ACHN (cell line): ENCODE data around the gene CD40.
A peak's percentile ranks its signal among the peaks of the same experiment; 100 is the strongest.

Experiments used
- DNase-seq: peaks from one replicate; pipeline ENCODE4 v3.0.0-alpha.2; 2015
- in situ Hi-C: cut with HindIII; loops from 2 replicates; pipeline ENCODE4 v1.10.0; 2017; ENCODE audit warnings: low sequenced_read_pairs, low pct_ligation_motif_present, low pct_unique_long_range_greater_than_20kb

CD40 gene

GRCh38 chr20:46134716-46135115 is 16.6 kb downstream of the CD40 start:
- in situ Hi-C loops, result no loop called here
- no peak for DNase-seq

GRCh38 chr20:46135856-46136633 is 17.9 kb downstream of the CD40 start:
- in situ Hi-C loops, result no loop called here
- no peak for DNase-seq

- DNase-seq, result no peak
- in situ Hi-C loops, result no loop called here
These were observed 19.7 kb downstream of the CD40 start for GRCh38 chr20:46137816-46138215.

GRCh38 chr20:46139266-46139889 is 21.3 kb downstream of the CD40 start:
- in situ Hi-C loops, result no loop called here
- no peak for DNase-seq

- no peak for DNase-seq
- in situ Hi-C loops, result no loop called here
These were observed 21.9 kb downstream of the CD40 start for GRCh38 chr20:46139908-46140482.

- in situ Hi-C loops, result no loop called here
These were observed 24.0 kb downstream of the CD40 start for GRCh38 chr20:46142124-46142523.

GRCh38 chr20:46144432-46145025 is 26.4 kb downstream of the CD40 start:
- no peak for DNase-seq
- in situ Hi-C loops, result no loop called here

More at GRCh38 chr20:46142124-46142523, 24.0 kb downstream of the CD40 start:
- DNase-seq, result no peak

- in situ Hi-C loops, result no loop called here
These were observed 27.6 kb downstream of the CD40 start for GRCh38 chr20:46145713-46146112.

GRCh38 chr20:46148313-46149208 is 30.4 kb downstream of the CD40 start:
- in situ Hi-C loops, result no loop called here

More at GRCh38 chr20:46145713-46146112, 27.6 kb downstream of the CD40 start:
- DNase-seq, result no peak

GRCh38 chr20:46150943-46151342 is 32.8 kb downstream of the CD40 start:
- in situ Hi-C loops, result no loop called here
- no peak for DNase-seq

More at GRCh38 chr20:46148313-46149208, 30.4 kb downstream of the CD40 start:
- DNase-seq, result no peak

- in situ Hi-C loops, result no loop called here
- peak; percentile 2 for DNase-seq
These were observed 33.8 kb downstream of the CD40 start for GRCh38 chr20:46151936-46152335.

- DNase-seq, result no peak
- in situ Hi-C loops, result no loop called here
These were observed 34.9 kb downstream of the CD40 start for GRCh38 chr20:46152824-46153586.

GRCh38 chr20:46154305-46154704 is 36.2 kb downstream of the CD40 start:
- in situ Hi-C loops, result no loop called here
- no peak for DNase-seq

GRCh38 chr20:46154796-46155195 is 36.7 kb downstream of the CD40 start:
- no peak for DNase-seq
- in situ Hi-C loops, result no loop called here

- in situ Hi-C loops, result no loop called here
- DNase-seq, result no peak
These were observed 38.0 kb downstream of the CD40 start for GRCh38 chr20:46156065-46156464.

- in situ Hi-C loops, result no loop called here
These were observed 39.0 kb downstream of the CD40 start for GRCh38 chr20:46157076-46157592.

GRCh38 chr20:46157625-46158024 is 39.5 kb downstream of the CD40 start:
- DNase-seq, result no peak
- in situ Hi-C loops, result no loop called here

More at GRCh38 chr20:46157076-46157592, 39.0 kb downstream of the CD40 start:
- DNase-seq, result no peak
